Measurements from ENCODE around the gene TMEM255B.

Gene TMEM255B

DNA sequence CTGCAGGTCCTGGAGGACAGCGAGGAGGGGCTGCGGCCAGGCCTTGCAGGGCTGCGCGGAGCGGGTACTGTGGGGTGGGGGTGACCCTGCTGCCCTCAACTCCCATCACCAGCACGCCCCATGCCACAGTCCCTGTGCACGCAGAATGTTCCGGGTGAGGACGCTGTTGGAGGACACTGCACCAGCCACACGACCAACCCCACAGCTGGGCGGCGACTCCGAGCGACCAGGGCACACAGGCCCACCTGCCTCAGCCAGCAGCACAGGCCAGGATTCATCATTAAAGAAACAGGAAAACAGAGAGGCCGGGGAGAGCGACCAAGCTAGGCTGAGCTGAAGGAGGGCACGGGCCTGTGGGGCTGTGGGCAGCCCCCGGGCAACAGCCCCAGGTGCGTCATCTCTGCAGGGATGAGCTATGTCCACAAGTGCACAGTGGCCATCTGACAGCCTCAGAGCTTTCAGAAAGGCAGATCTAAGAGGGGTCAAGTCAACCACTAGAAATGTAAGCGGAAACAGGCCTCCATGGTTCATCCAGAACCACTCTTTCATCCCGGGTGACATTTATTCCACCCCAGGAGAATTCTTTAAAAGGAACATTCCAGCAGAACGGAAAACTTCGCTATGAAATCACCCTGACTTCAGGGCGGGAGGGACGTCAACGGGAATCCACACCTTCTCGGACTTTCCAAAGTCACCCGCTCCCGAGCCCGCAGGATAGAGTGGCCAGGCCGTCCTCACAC, 103.3 kb downstream of the TMEM255B start:
- DNase-seq (ENCODE audit: low read depth): no peak

DNA sequence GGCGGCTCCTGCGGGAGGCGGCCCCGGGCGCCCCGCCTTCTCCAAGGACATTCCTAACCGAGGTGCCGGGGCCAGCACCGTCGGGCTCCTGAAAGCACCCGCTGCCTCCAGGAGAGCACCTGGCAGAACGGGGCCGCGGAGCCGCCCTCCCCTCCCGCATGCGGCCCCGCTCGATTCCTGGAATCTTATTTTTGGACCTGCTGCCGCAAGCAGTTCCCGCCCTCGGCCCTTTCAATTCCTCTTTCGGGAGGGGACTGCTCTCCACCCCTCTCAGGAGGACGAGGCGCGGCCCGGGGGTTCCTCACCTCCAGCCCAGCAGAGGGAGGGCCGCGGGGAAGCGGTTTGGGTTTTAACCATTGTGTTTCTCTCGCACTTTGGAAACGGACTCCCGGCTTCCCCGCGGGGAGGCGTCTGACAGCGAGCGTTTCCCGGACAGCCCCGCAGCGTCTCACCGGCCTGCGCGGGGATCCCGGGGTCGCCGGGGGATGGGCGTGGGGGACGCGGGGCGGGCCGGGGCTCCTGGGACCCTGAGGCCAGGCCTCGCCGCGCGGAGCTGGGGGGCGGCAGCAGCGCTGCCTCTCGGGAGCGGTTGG, 104.0 kb downstream of the TMEM255B start:
- no peak for DNase-seq (ENCODE audit: low read depth)

GRCh38 chr13:113863524-113864272, 104.7 kb downstream of the TMEM255B start, which contains the start of gene GAS6:
Gene GAS6, minus strand, starts transcription at chr13:113864076. Its CDS starts 156 bp downstream, at chr13:113863920.
- DNase-seq (ENCODE audit: low read depth): no peak

DNA sequence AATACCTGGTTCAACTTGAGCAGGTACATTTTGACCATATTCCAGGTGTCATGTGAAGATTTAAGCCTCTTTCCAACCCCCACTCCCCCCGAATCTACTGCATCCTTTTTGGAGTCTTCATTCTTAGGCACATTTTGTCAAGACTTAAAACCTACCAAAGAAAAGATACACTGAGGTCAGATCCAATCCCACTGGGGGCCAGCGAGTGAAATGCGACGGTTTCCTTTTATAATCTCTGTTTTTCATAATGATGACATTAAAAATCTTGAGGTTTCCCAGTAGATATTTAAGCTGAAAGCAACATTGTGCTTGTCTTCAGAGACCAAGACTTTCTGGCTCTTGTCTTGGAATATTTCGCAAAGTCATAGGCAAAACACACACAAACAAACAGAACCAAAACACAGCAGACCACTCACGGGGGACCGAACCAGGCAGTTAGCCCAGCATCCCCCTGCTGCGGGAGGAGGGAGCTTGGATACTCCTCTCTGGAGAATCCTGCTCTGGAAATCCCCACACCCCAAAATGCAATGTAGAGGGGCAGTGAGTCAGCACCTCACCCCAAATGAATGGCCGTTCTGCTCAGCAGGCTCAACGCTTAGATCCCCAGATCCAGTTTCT, 105.4 kb downstream of the TMEM255B start:
- no peak for DNase-seq (ENCODE audit: low read depth)

DNA sequence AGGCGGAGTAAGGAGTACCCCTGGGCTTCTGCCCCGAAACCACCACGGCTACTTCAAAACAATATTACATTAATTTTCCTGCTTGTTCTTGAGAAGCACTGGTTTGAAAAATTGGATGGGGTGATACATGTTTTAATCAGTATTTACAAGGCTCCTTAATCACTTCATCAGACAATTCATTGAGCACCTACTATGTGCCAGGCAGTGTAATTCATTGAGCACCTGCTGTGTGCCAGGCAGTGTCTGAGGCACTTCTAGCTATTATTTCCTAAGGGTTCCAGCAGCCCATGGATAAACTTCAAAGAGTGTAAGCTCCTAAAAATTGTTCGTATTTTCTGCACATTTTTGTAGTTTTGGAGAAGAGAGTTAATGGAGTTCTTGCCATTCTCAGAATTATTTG, 106.4 kb downstream of the TMEM255B start:
- no peak for DNase-seq (ENCODE audit: low read depth)
